GM19351 (cell line): ENCODE results near the gene AGAP2.

Source experiments
- ATAC-seq: cut with Tn5 transposase; IDR thresholded peaks from one replicate; pipeline ENCODE4 v1.9.1; 2021; ENCODE audit warnings: mild to moderate bottlenecking, moderate library complexity; ENCODE audit not compliant: unreplicated experiment

The AGAP2 gene

GRCh38 chr12:57754411-57755193 lies 16.1 kb upstream of the AGAP2 start, which contains the start of gene MARCHF9:
Gene MARCHF9 (plus strand): TSS chr12:57755103. CDS start chr12:57755529, 426 bp downstream.
- peak; percentile 40 for ATAC-seq

GRCh38 chr12:57753756-57754337 lies 15.3 kb upstream of the AGAP2 start:
- no peak for ATAC-seq

GRCh38 chr12:57752668-57753000 lies 14.1 kb upstream of the AGAP2 start:
- ATAC-seq, result no peak

- peak; percentile 64 for ATAC-seq
These were observed 13.5 kb upstream of the AGAP2 start, which contains the start of gene CDK4 for GRCh38 chr12:57751788-57752667. Gene CDK4 (minus strand): TSS chr12:57752310. CDS start chr12:57751717, 593 bp downstream.

GRCh38 chr12:57751432-57751787 lies 12.9 kb upstream of the AGAP2 start:
- ATAC-seq, result no peak

- no peak for ATAC-seq
These were observed 12.3 kb upstream of the AGAP2 start for GRCh38 chr12:57750561-57751431.

- ATAC-seq, result no peak
These were observed 10.5 kb upstream of the AGAP2 start for GRCh38 chr12:57749061-57749460.

- no peak for ATAC-seq
These were observed 7.5 kb upstream of the AGAP2 start for GRCh38 chr12:57746025-57746424.

GRCh38 chr12:57745485-57745881 lies 6.9 kb upstream of the AGAP2 start:
- ATAC-seq, result no peak

- peak; percentile 71 for ATAC-seq
These were observed 6.4 kb upstream of the AGAP2 start, which contains the start of gene TSPAN31 for GRCh38 chr12:57744777-57745484. Gene TSPAN31 (plus strand): TSS chr12:57745039. CDS start chr12:57745155, 116 bp downstream.

- ATAC-seq, result peak; percentile 35
These were observed 5.7 kb upstream of the AGAP2 start for GRCh38 chr12:57744194-57744776.

- no peak for ATAC-seq
These were observed 5.2 kb upstream of the AGAP2 start for GRCh38 chr12:57743769-57744168.

GRCh38 chr12:57741844-57742738 lies 3.5 kb upstream of the AGAP2 start:
- peak; percentile 62 for ATAC-seq

GRCh38 chr12:57741413-57741789 lies 2.9 kb upstream of the AGAP2 start:
- no peak for ATAC-seq

- peak; percentile 44 for ATAC-seq
These were observed 2.3 kb upstream of the AGAP2 start for GRCh38 chr12:57740656-57741412.

GRCh38 chr12:57739914-57740538 lies 1.5 kb upstream of the AGAP2 start:
- no peak for ATAC-seq

- no peak for ATAC-seq
These were observed 845 bp upstream of the AGAP2 start for GRCh38 chr12:57739387-57739786.
